DND-41 (cell line): ENCODE measurements around the gene ANKS1A.
"Not testable (repeated sequence)": the region's sequence is repeated elsewhere in the genome, so short reads cannot be mapped to it uniquely, and the experiment has no call there.

Experiments used
- EZH2 ChIP-seq: IDR thresholded peaks from 3 replicates; pipeline ENCODE4 v1.6.1; 2012; ENCODE audit warnings: borderline replicate concordance, low read depth, mild to moderate bottlenecking, moderate library complexity, low read length, inconsistent platforms; ENCODE audit not compliant: severe bottlenecking
- TF ChIP-seq, protein P1 (sequence below): IDR thresholded peaks from 2 replicates; pipeline ENCODE4 v1.5.1; 2012; ENCODE audit warnings: borderline replicate concordance, low read length, moderate library complexity, mild to moderate bottlenecking; ENCODE audit not compliant: poor library complexity, severe bottlenecking; ENCODE audit errors: extremely low read depth

DNA sequence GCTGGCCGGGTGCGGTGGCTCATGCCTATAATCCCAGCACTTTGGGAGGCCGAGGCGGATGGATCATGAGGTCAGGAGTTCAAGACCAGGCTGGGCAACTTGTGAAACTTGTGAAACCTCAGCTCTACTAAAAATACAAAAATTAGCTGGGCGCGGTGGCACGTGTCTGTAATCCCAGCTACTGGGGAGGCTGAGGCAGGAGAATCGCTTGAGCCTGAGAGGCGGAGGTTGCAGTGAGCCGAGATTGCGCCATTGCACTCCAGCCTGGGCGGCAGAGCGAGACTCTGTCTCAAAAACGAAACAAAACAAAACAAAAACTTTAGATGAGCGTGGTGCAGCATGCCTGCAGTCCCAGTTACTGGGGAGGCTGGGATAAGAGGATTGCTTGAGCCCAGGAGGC is 3.2 kb upstream of the ANKS1A start:
- TF ChIP-seq, protein P1, sequence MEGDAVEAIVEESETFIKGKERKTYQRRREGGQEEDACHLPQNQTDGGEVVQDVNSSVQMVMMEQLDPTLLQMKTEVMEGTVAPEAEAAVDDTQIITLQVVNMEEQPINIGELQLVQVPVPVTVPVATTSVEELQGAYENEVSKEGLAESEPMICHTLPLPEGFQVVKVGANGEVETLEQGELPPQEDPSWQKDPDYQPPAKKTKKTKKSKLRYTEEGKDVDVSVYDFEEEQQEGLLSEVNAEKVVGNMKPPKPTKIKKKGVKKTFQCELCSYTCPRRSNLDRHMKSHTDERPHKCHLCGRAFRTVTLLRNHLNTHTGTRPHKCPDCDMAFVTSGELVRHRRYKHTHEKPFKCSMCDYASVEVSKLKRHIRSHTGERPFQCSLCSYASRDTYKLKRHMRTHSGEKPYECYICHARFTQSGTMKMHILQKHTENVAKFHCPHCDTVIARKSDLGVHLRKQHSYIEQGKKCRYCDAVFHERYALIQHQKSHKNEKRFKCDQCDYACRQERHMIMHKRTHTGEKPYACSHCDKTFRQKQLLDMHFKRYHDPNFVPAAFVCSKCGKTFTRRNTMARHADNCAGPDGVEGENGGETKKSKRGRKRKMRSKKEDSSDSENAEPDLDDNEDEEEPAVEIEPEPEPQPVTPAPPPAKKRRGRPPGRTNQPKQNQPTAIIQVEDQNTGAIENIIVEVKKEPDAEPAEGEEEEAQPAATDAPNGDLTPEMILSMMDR, result not testable (repeated sequence)
- not testable (repeated sequence) for TF ChIP-seq EZH2
